HepG2 (cell line): Measurements from ENCODE around the gene CSNK1G3. TPM values are rescaled to one million over a fixed set of nuclear protein-coding genes. Genes with fewer than 3 reads are reported as not detected.

Experiments
- ATAC-seq: fragments of 200-7000 bp; cut with Tn5 transposase; 3 replicates; pipeline ENCODE4 v1.9.1; 2020; ENCODE audit warnings: mild to moderate bottlenecking, moderate library complexity
- BruUV-seq: library from RNA; stranded (reverse); fragments of 400-500 nt; replicated peaks from 2 replicates; lab custom pipeline; 2021; lab: Mats Ljungman, UMichigan
- CTCF ChIA-PET: fragments of 300-600 bp; formaldehyde crosslinking; extraction: SDS; loops from one replicate; lab custom pipeline; 2021; ENCODE audit warnings: low total read pairs, inconsistent platforms, low intra/inter-chr PET ratio; lab: Yijun Ruan, JAX
- POLR2A ChIA-PET: fragments of 350-600 bp; sonication (Branson Sonifier 250); formaldehyde crosslinking; loops from one replicate; lab custom pipeline; 2020; ENCODE audit warnings: antibody characterized with exemption, inconsistent platforms; lab: Yijun Ruan, JAX
- DNase-seq: peaks from one replicate; pipeline ENCODE4 v3.0.0-alpha.2; 2015; ENCODE audit warnings: low spot score
- FAIRE-seq: peaks from 3 replicates; lab custom pipeline; 2011; peaks lifted over from hg19 to GRCh38; lab: Jason Lieb, UNC
- H2AFZ ChIP-seq: one replicate; pipeline ENCODE4 v1.6.1; 2011; ENCODE audit warnings: low read length, inconsistent platforms
- H3K27ac ChIP-seq: fragments of 300-600 bp; 3 replicates; pipeline ENCODE4 v1.8.0; 2011; ENCODE audit warnings: mixed run types, mild to moderate bottlenecking, mixed read lengths, low read length, inconsistent platforms; ENCODE audit not compliant: insufficient read depth; ENCODE audit errors: extremely low read length
- H3K27me3 ChIP-seq, 2 experiments: fragments of 200-600 bp in 1 of 2; 2 replicates in 1 of 2; 3 replicates in 1 of 2; pipeline versions ENCODE4 v1.6.0 to v1.8.0; 2011; ENCODE audit warnings: low read length in 2 of 2, mild to moderate bottlenecking in 2 of 2, moderate library complexity in 2 of 2, inconsistent platforms in 1 of 2; ENCODE audit not compliant: insufficient read depth in 2 of 2, control insufficient read depth in 1 of 2
- H3K36me3 ChIP-seq, 2 experiments: fragments of 200-600 bp in 1 of 2; replicated peaks in 1 of 2; 2 replicates in 1 of 2; 3 replicates in 1 of 2; pipeline versions ENCODE4 v1.5.1 to v1.8.0; 2011; ENCODE audit warnings: low read length in 2 of 2, inconsistent platforms in 1 of 2; ENCODE audit not compliant: insufficient read depth in 2 of 2, control insufficient read depth in 1 of 2
- H3K4me1 ChIP-seq: 2 replicates; pipeline ENCODE4 v1.5.1; 2012; ENCODE audit warnings: low read length, inconsistent platforms; ENCODE audit not compliant: insufficient read depth
- H3K4me2 ChIP-seq: 2 replicates; pipeline ENCODE4 v1.6.0; 2011; ENCODE audit warnings: low read depth, low read length, inconsistent platforms
- H3K4me3 ChIP-seq, 3 experiments: fragments of 200-600 bp in 1 of 3; sonication (generic), shearing (Covaris generic) in 1 of 3; replicated peaks in 1 of 3; 2 replicates each; pipeline ENCODE4 v1.5.1; 2011 to 2016; ENCODE audit warnings: low read length in 3 of 3, inconsistent platforms in 2 of 3, low read depth in 2 of 3, mild to moderate bottlenecking in 2 of 3, control low read depth in 1 of 3, mixed read lengths in 1 of 3; ENCODE audit not compliant: insufficient read depth in 1 of 3
- H3K79me2 ChIP-seq: one replicate; pipeline ENCODE4 v1.6.1; 2011; ENCODE audit warnings: low read length, inconsistent platforms; ENCODE audit not compliant: insufficient read depth
- H3K9ac ChIP-seq: 2 replicates; pipeline ENCODE4 v1.6.0; 2011; ENCODE audit warnings: mild to moderate bottlenecking, low read depth, low read length, inconsistent platforms; ENCODE audit not compliant: insufficient read depth
- H3K9me3 ChIP-seq: 2 replicates; pipeline ENCODE4 v1.5.1; 2012; ENCODE audit warnings: mild to moderate bottlenecking, low read length
- H4K20me1 ChIP-seq: 2 replicates; pipeline ENCODE4 v1.6.0; 2011; ENCODE audit warnings: inconsistent platforms, mild to moderate bottlenecking, low read length, moderate library complexity; ENCODE audit not compliant: insufficient read depth
- ZBTB7B ChIP-seq: sonication (generic); formaldehyde crosslinking; IDR thresholded peaks from 2 replicates; pipeline ENCODE4 v1.4.0; 2020; ENCODE audit warnings: missing genetic modification reagents
- ZNF317 ChIP-seq: sonication (generic); formaldehyde crosslinking; IDR thresholded peaks from 2 replicates; pipeline ENCODE4 v1.5.0; 2020; ENCODE audit warnings: mild to moderate bottlenecking, missing genetic modification reagents
- WGBS: methylation state at CpG from one replicate; pipeline ENCODE4 v1.1.6; 2017; ENCODE audit warnings: low lambda C conversion rate; 5-methylcytosine and 5-hydroxymethylcytosine counted together
- in situ Hi-C: cut with HindIII; loops from 2 replicates; pipeline ENCODE4 v1.10.0; 2017; ENCODE audit warnings: low pct_unique_long_range_greater_than_20kb; ENCODE audit not compliant: extremely low pct_ligation_motif_present
- intact Hi-C: fragments of 100-400 bp; cut with micrococcal nuclease; formaldehyde crosslinking; loops from one replicate; pipeline ENCODE4 v1.10.0; 2022; ENCODE audit not compliant: unreplicated experiment
- polyA plus RNA-seq, 8 experiments: library from polyadenylated mRNA; depleted of rRNA in 3 of 8; stranded (reverse) in 7 of 8; unstranded in 1 of 8; fragments of >200 nt; fragmentation: Illumina TruSeq in 4 of 8; extraction: Trizol in 4 of 8; gene quantifications; 2 replicates each; pipeline versions ENCODE4 v1.2.1 to v1.2.3, GENCODE V29; 2011 to 2016; ENCODE audit warnings: low read depth in 4 of 8, missing spikeins in 1 of 8, mixed read lengths in 1 of 8; ENCODE audit not compliant: insufficient read depth in 1 of 8
- total RNA-seq, 5 experiments: library from RNA; depleted of rRNA; stranded (reverse); fragments of >200 nt; fragmentation: Illumina TruSeq; extraction: Trizol; gene quantifications; 2 replicates each; pipeline ENCODE4 v1.2.3, GENCODE V29; 2016; ENCODE audit warnings: low read depth in 1 of 5

Gene CSNK1G3
- total and polyA plus RNA-seq, 2 of the 13 experiments (the other 11 are each of a cell fraction or from before 2014, with no cell fraction given), result 11.3 to 31.5 TPM

- H3K27me3 ChIP-seq, result no peaks in the 10 kb centered on the region
- no peaks in the 10 kb centered on the region for H3K79me2 ChIP-seq
- POLR2A ChIA-PET, result no interaction called here
- no peak overlapping the region for H2AFZ ChIP-seq
- H3K4me1 ChIP-seq, result no peaks in the 10 kb centered on the region
- ATAC-seq (no peak), FAIRE-seq (no peak), DNase-seq (no peak)
- peaks cover 12% of the 10 kb centered on the region; the same call in 1 of the 2 replicates for H3K9me3 ChIP-seq
- H3K27ac ChIP-seq, result no peak overlapping the region
- no peak overlapping the region for H3K9ac ChIP-seq
- in situ Hi-C loops, result no loop called here
- H3K4me3 ChIP-seq, result no peak overlapping the region
- WGBS, result 16% methylated on average over 2 of the region's 2 CpGs
- CTCF ChIA-PET, result no interaction called here
- H4K20me1 ChIP-seq, result no peaks in the 10 kb centered on the region
- no TSS peak for BruUV-seq
- H3K36me3 ChIP-seq, result no peaks in the 10 kb centered on the region; a peak in 1 of 5 replicates
- intact Hi-C loops, result no loop called here
- no peak overlapping the region for H3K4me2 ChIP-seq
- no peak for TF ChIP-seq ZBTB7B (CRISPR knock-in tag)
- TF ChIP-seq ZNF317 (CRISPR knock-in tag), result peak; percentile 46; the same call in 1 of the 2 replicates
These were observed 153.9 kb downstream of the CSNK1G3 start for GRCh38 chr5:123665822-123666371.

Other genes starting within 250 kb of the CSNK1G3 start
- 14.7 and 21.7 TPM in 2 replicates for gene CEP120, start 88.8 kb upstream of the CSNK1G3 start, total RNA-seq (2016; rRNA removed; fragmentation: Illumina TruSeq; extraction: Trizol)
- gene CEP120, start 88.8 kb upstream of the CSNK1G3 start, polyA plus RNA-seq (2011; rRNA removed), result 7.8 and 8.0 TPM in 2 replicates